Activated CD4-positive, alpha-beta T cell treated with anti-CD3 and anti-CD28 coated beads for 48 hours (primary cell): ENCODE measurements around the gene MTHFD1.
A peak's percentile ranks its signal among the peaks of the same experiment; 100 is the strongest.

Experiments used
- DNase-seq: peaks from one replicate; pipeline ENCODE4 v3.0.0-alpha.2; 2020

Gene MTHFD1

DNA sequence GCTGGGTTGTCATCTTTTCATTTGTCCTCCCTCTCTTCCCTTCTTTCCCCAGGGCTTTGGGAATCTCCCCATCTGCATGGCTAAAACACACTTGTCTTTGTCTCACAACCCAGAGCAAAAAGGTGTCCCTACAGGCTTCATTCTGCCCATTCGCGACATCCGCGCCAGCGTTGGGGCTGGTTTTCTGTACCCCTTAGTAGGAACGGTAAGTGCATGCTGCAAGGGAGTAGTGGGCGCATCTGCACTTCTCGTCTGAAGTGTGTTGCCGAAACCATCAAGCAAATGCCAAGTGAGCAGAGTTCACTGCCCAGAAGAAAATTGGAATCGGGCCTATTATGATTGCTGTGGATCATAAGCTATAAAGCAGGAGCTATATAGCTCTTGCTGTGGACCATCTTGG is 66.5 kb downstream of the MTHFD1 start:
- DNase-seq = no peak

DNA sequence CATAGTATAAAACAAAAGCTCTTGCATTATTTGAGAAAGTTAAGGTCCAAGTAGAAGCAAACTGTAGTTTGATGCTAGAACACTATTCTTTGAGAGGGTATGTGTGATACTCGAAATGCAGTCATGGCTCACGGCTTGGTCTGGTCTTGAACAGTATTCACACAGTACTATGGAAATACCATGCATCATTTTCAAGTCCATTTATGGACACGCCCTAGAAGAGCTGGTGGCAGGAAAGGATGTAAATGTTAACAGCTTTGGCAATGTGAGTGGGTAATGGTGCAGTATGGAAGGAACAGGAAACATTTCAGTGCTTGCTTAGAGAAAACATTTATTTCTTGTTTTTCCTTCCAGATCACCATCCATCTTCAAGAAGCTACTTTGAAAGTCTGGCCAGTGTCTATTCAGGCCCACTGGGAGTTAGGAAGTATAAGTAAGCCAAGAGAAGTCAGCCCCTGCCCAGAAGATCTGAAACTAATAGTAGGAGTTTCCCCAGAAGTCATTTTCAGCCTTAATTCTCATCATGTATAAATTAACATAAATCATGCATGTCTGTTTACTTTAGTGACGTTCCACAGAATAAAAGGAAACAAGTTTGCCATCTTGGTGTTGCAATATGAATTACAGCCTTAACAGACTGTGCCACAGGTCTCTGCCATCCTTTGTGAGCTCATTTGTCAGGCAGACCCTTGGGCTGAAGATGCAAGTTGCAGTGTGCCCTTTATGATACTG is 71.4 kb downstream of the MTHFD1 start:
- no peak for DNase-seq

DNA sequence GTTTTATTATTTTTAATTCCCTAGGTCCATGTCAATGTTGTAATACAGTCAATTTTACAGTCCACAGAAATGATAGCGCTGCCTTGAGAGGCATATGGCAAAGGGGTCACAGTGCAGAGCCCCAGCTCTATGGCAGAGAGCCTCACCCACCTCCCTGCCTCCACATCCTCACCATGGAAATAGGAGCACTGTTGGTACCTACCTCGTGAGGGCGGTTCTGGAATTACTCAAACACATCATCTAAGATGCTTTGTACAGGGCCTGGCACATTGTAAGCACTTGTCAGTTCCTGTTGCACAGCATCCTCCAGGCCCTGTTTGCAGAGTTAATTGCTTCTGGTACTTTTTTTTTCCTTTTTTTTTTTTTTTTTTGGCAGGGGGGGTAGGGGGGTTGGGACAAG is 73.1 kb downstream of the MTHFD1 start:
- no peak for DNase-seq

- no peak for DNase-seq
Measured at GRCh38 chr14:64463195-64463594, 75.0 kb downstream of the MTHFD1 start.

- no peak for DNase-seq
Measured at GRCh38 chr14:64463873-64464272, 75.7 kb downstream of the MTHFD1 start.

DNA sequence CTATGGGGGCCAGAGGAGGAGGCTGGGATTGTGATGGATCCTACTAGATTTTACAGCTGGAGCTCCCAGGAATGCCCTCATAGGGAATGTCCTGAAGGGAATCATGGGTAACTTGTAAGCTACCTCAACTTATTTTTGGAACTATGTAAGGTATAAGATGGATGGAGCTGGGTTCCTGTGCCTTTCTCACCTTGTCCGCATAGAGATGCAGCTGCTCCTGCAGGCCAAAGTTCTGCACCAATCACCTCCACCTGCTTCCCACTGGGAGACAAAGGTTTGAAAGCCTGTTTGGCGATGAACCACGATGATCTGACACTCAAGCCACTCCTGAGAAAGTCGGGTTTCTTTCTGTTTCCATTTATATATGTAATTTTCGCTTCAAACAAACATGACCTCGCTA is 76.5 kb downstream of the MTHFD1 start:
- no peak for DNase-seq

DNA sequence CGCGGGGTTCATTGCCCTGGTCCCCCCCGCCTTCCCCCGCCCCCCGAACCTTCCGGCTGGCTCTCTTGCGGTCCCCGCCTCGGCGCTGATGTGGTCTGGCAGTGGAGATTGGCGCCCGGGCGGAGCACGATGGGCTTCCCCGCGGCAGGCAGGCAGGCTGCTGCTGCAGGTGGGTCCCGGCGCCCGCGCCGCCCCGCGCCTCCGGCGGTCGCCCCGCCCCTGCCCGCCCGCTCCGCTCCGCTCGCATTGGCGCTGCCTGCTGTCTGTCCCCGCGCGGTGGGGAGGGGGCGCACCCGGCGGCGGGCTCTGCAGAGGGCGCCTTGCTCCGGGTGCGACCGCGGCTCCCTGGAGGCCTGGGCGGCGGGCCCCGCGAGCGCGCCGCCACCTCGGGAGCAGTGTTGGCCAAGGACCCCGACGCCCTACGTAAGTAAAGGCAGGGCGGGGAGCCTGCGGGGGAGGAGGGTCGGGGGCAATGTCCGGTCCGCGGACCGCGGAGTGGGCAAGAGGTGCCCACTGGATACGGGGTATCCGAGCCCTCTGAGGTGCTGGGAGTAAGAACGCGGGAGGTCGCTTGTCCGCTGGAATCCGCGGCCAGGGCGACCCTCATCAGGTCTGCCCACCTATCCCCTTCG is 77.2 kb downstream of the MTHFD1 start, which contains the start of gene AKAP5:
TSS of gene AKAP5 (plus strand) at position 309 of the 632 bp plus-strand sequence. CDS start 2,896 bp downstream, outside the sequence.
- peak; percentile 61 for DNase-seq

DNA sequence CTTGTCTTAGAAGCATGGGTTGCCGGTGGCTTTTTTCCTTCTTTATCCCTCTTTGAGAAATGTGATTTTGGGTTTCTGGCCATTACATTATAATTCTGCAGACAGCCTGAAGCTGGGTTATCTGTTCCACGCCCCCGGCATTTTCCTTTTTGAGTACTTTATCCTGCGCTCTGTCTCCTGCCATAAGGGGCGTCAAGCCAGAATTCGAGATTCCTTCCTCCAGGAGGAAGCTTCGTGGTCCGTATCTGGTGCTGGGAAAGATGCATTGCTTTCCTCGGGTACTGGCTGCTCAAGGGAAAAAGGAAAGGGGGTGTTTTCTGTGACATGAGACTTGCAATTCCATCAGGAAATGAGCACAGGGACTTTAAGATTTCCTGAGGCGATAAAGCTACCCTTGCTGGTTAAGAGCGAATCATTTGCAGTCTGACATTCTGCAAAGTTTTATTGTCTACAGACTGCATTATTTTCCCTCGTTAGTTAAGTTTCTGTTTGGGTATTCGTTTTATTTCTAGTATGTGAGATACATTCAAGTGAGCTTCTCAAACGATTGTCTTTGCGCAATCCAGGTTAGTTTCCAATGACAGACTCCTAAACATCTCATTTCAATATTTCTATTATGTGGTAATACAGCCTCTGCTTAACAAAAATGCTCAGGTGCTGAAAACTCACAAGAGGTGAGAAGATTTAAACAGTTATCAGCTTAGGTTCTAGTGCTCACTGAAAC is 77.8 kb downstream of the MTHFD1 start:
- DNase-seq = no peak

DNA sequence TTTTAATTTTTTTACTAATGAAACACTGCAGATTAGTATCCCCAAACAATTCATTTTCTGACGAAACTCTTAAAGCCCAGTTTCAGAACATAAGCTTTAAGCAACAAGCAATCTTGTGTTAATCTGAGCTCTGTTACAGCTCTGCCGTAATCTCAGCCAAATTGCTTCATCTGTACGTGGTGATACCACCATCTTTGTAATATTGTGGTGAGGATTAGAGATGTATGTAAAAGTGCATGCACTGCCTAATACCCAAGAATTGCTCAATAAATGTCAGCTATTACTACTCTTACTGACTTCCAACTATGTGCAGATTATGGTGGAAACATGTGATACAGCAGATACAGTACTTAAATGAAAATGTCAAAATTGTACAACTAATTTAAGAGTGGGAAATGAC is 78.9 kb downstream of the MTHFD1 start:
- no peak for DNase-seq

- no peak for DNase-seq
Measured at GRCh38 chr14:64467566-64467965, 79.4 kb downstream of the MTHFD1 start.

DNA sequence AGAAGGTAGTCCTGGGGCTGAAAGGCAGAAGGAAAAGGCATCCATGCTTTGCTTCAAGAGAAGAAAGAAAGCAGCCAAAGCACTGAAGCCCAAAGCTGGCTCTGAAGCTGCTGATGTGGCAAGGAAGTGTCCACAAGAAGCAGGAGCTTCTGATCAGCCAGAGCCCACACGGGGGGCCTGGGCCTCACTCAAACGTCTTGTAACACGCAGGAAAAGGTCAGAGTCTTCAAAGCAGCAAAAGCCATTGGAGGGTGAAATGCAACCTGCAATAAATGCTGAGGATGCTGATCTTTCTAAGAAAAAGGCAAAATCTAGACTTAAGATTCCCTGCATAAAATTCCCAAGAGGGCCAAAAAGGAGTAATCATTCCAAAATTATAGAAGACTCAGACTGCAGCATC is 80.3 kb downstream of the MTHFD1 start:
- DNase-seq = no peak

GRCh38 chr14:64474041-64474440 is 85.9 kb downstream of the MTHFD1 start:
- DNase-seq = no peak

DNA sequence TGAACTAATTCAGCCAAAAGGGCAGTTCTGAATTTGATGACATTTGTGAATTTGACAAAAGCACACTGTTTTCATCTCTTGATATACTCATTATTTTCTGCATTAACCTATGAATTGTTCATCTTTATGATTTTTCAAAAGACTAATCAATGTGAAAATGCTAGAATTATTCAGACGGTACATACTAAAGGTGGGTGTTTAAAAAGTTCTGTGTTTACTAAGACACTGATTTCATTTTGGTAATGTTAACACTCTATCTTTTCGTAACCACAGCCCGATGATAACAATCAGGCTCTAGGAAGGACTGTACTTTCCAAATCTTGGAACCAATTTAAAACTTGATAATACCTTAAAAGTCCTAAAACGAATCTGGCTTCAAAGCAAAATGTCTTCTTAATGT is 86.5 kb downstream of the MTHFD1 start:
- no peak for DNase-seq

- no peak for DNase-seq
Measured at GRCh38 chr14:64475585-64476273, 87.6 kb downstream of the MTHFD1 start.

DNA sequence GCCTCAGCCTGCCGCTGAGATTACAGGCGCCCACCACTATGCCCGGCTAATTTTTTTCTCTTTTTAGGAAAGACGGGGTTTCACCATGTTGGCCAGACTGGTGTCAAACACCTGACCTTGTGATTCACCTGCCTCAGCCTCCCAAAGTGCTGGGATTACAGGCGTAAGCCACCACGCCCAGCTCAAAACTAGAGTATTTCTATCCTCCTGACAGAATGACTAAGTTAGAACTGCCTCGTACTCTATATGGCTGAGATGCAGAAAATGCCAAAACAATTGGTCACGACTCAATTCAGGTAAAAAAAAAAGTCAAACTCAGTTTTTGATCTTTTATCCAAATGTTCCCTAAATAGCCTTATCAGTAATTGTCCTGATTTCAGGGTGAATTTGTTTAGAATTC is 88.3 kb downstream of the MTHFD1 start:
- DNase-seq = no peak

- DNase-seq = no peak
Measured at GRCh38 chr14:64478634-64479250, 90.6 kb downstream of the MTHFD1 start.

DNA sequence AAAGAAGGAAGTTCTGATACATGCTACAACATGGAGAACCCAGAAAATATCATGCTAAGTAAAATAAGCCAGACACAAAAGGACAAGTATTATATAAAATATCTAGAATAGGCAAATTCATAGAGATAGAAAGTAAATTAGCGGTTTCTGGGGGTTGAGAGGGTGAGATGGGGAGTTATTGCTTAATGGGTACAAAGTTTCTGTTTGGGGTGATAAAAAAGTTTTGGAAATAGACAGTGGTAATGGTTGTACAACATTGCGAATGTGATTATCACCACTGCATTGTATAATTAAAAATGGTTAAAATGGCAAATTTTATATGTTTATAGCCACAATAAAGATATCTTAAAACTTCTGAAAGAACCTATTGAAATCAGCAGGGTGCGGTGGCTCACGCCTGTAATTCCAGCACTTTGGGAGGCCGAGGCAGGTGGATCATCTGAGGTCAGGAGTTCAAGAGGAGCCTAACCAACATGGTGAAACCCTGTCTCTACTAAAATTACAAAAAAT is 100.5 kb downstream of the MTHFD1 start:
- DNase-seq = no peak

- no peak for DNase-seq
Measured at GRCh38 chr14:64491637-64492036, 103.5 kb downstream of the MTHFD1 start.

GRCh38 chr14:64493455-64493854 is 105.3 kb downstream of the MTHFD1 start:
- no peak for DNase-seq

DNA sequence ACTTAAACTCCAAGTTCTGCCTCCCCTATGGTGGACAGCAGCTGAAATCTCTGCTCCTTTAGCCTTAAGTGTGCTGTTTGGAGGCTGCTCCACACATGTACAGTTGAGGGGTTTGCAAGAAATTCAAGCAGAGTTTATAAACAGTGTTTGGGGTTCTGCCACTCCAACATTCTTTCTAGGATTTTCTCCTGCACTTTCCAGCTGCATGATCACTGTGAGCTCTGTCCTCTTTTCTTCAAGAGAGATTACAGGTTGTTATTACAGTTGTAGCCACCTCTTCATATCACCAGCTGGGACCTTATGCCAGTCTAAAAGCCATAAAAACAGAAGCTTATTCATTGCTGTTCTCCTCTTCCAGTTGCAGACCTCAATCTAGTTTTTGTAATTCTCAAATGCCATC is 107.1 kb downstream of the MTHFD1 start:
- DNase-seq = no peak

- no peak for DNase-seq
Measured at GRCh38 chr14:64496764-64497163, 108.6 kb downstream of the MTHFD1 start.

- no peak for DNase-seq
Measured at GRCh38 chr14:64500088-64500487, 111.9 kb downstream of the MTHFD1 start.
